PFSK-1 (cell line): ENCODE results near the gene SH3RF1.

Source experiments
- POLR2AphosphoS5 ChIP-seq: IDR thresholded peaks from 2 replicates; pipeline ENCODE4 v1.6.1; 2012; ENCODE audit warnings: low read depth, mild to moderate bottlenecking, control low read depth, low read length, moderate library complexity
- TAF1 ChIP-seq: IDR thresholded peaks from 2 replicates; pipeline ENCODE4 v1.6.1; 2012; ENCODE audit warnings: low read length, control low read depth, borderline replicate concordance; ENCODE audit not compliant: insufficient read depth

DNA sequence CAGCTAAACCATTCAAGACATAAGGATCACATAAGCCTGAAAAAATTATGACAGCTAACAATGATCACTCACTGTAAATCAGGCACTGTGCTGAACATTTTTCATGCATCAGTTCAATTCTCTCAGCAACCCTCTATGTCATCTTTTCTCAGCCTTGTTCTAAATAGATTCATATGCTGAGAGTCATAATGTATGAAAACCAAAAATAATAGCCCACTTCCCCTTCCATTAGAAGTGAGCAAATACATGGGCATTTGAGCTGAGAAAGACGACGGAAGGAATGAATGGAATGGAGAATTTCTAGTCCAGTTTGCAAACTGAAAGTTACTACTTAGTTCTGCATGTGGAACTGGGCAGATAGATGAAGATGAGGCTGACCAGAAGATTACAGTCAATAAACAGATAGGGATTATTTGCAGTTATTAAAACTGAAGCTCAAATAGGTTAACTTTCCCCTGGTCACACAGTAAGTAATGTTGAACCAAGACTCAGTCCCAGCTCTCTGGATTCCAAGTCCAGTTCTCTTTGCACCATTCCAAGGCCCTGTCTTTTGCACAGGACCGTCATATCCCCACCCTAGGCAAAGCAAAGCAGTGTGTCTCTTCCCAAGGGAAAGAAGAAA is 1.6 kb upstream of the SH3RF1 start:
- TF ChIP-seq TAF1, result no peak
- no peak for TF ChIP-seq POLR2AphosphoS5
